ENCODE measurements around the gene PELI1. TPM values are rescaled to one million over a fixed set of nuclear protein-coding genes. Genes with fewer than 3 reads are reported as not detected.

PELI1 gene
- total RNA-seq, 1 donor from 2014 or later, result 15.8 TPM

- Histone ChIP-seq H3K4me3 (ENCODE audit: low read depth, low read length) (no peak overlapping the region), H3K27me3 (ENCODE audit: control insufficient read depth, insufficient read depth, low read length) (no peaks in the 10 kb centered on the region), H3K36me3 (ENCODE audit: control insufficient read depth, insufficient read depth, low read length) (no peaks in the 10 kb centered on the region)
- TF ChIP-seq CTCF (IDR thresholded peaks at IDR 0.05; ENCODE audit: insufficient read depth, low read length, poor library complexity, severe bottlenecking), result no peak
- DNase-seq (ENCODE audit: low read depth), result no peak
Measured at GRCh38 chr2:64126601-64127000, 17.6 kb downstream of the PELI1 start.

GRCh38 chr2:64124571-64124970, 19.6 kb downstream of the PELI1 start:
- no peak for DNase-seq (ENCODE audit: low read depth)
- Histone ChIP-seq H3K4me3 (ENCODE audit: low read depth, low read length) (no peak overlapping the region), H3K27me3 (ENCODE audit: control insufficient read depth, insufficient read depth, low read length) (no peaks in the 10 kb centered on the region), H3K36me3 (ENCODE audit: control insufficient read depth, insufficient read depth, low read length) (no peaks in the 10 kb centered on the region)
- no peak for TF ChIP-seq CTCF (IDR thresholded peaks at IDR 0.05; ENCODE audit: insufficient read depth, low read length, poor library complexity, severe bottlenecking)

- DNase-seq (ENCODE audit: low read depth), result no peak
- no peak overlapping the region for H3K4me3 ChIP-seq (ENCODE audit: low read depth, low read length)
- H3K27me3 ChIP-seq (ENCODE audit: control insufficient read depth, insufficient read depth, low read length), result no peaks in the 10 kb centered on the region
- H3K36me3 ChIP-seq (ENCODE audit: control insufficient read depth, insufficient read depth, low read length), result no peaks in the 10 kb centered on the region
- no peak for TF ChIP-seq CTCF (IDR thresholded peaks at IDR 0.05; ENCODE audit: insufficient read depth, low read length, poor library complexity, severe bottlenecking)
Measured at GRCh38 chr2:64124168-64124567, 20.1 kb downstream of the PELI1 start.

DNA sequence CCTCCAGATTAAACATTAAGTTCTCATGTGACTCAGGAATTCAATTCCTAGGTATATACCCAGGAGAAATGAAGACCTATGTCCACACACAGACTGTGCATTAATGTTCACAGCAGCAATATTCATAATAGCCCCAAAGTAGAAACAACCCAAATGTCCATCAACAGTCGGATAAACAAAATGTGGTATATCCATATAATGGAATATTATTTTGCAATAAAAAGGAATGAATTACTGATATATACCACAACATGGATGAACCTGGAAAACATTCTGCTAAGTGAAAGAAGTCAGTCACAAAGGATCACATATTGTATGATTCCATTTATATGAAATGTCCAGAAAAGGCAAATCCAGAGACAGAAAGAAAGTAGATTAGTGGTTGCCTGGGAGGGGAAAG, 20.5 kb downstream of the PELI1 start:
- no peak for TF ChIP-seq CTCF (IDR thresholded peaks at IDR 0.05; ENCODE audit: insufficient read depth, low read length, poor library complexity, severe bottlenecking)
- H3K4me3 ChIP-seq (ENCODE audit: low read depth, low read length), result no peak overlapping the region
- DNase-seq (ENCODE audit: low read depth), result no peak
- no peaks in the 10 kb centered on the region for H3K27me3 ChIP-seq (ENCODE audit: control insufficient read depth, insufficient read depth, low read length)
- no peaks in the 10 kb centered on the region for H3K36me3 ChIP-seq (ENCODE audit: control insufficient read depth, insufficient read depth, low read length)

GRCh38 chr2:64122358-64122757, 21.9 kb downstream of the PELI1 start:
- DNase-seq (ENCODE audit: low read depth), result no peak
- TF ChIP-seq CTCF (IDR thresholded peaks at IDR 0.05; ENCODE audit: insufficient read depth, low read length, poor library complexity, severe bottlenecking), result no peak

GRCh38 chr2:64120928-64121327, 23.3 kb downstream of the PELI1 start:
- Histone ChIP-seq H3K36me3 (ENCODE audit: control insufficient read depth, insufficient read depth, low read length) (no peaks in the 10 kb centered on the region), H3K27me3 (ENCODE audit: control insufficient read depth, insufficient read depth, low read length) (no peaks in the 10 kb centered on the region), H3K4me3 (ENCODE audit: low read depth, low read length) (no peak overlapping the region)
- TF ChIP-seq CTCF (IDR thresholded peaks at IDR 0.05; ENCODE audit: insufficient read depth, low read length, poor library complexity, severe bottlenecking), result no peak
- no peak for DNase-seq (ENCODE audit: low read depth)

More at GRCh38 chr2:64122358-64122757, 21.9 kb downstream of the PELI1 start:
- Histone ChIP-seq H3K4me3 (ENCODE audit: low read depth, low read length) (no peak overlapping the region), H3K36me3 (ENCODE audit: control insufficient read depth, insufficient read depth, low read length) (no peaks in the 10 kb centered on the region), H3K27me3 (ENCODE audit: control insufficient read depth, insufficient read depth, low read length) (no peaks in the 10 kb centered on the region)
